ENCODE results near the gene AKAP12.
"Not testable (repeated sequence)": the region's sequence is repeated elsewhere in the genome, so short reads cannot be mapped to it uniquely, and the experiment has no call there.

AKAP12 gene

GRCh38 chr6:151349651-151350270 lies 110.0 kb downstream of the AKAP12 start:
- no peak for ATAC-seq

GRCh38 chr6:151350442-151351145 lies 110.8 kb downstream of the AKAP12 start:
- no peak for ATAC-seq

GRCh38 chr6:151351146-151351700 lies 111.5 kb downstream of the AKAP12 start:
- ATAC-seq = no peak

- no peak for ATAC-seq
Measured at GRCh38 chr6:151351731-151352130, 112.0 kb downstream of the AKAP12 start.

- no peak for ATAC-seq
Measured at GRCh38 chr6:151352410-151353396, 112.9 kb downstream of the AKAP12 start.

- ATAC-seq = no peak
Measured at GRCh38 chr6:151353795-151354194, 114.0 kb downstream of the AKAP12 start.

- ATAC-seq = not testable (repeated sequence)
Measured at GRCh38 chr6:151356983-151357382, 117.2 kb downstream of the AKAP12 start.

GRCh38 chr6:151357758-151358436 lies 118.1 kb downstream of the AKAP12 start:
- no peak for ATAC-seq

- ATAC-seq = no peak
Measured at GRCh38 chr6:151358475-151358874, 118.7 kb downstream of the AKAP12 start.

- ATAC-seq = no peak
Measured at GRCh38 chr6:151359486-151359885, 119.7 kb downstream of the AKAP12 start.

GRCh38 chr6:151365233-151365632 lies 125.5 kb downstream of the AKAP12 start:
- ATAC-seq = no peak

- ATAC-seq = no peak
Measured at GRCh38 chr6:151370509-151371078, 130.8 kb downstream of the AKAP12 start.

GRCh38 chr6:151372164-151372563 lies 132.4 kb downstream of the AKAP12 start:
- ATAC-seq = no peak

GRCh38 chr6:151374036-151374683 lies 134.4 kb downstream of the AKAP12 start:
- no peak for ATAC-seq

- no peak for ATAC-seq
Measured at GRCh38 chr6:151375833-151376232, 136.1 kb downstream of the AKAP12 start.

GRCh38 chr6:151376440-151376839 lies 136.7 kb downstream of the AKAP12 start:
- peak in 1 of 2 donors; percentile 21 for ATAC-seq

GRCh38 chr6:151377095-151377494 lies 137.3 kb downstream of the AKAP12 start:
- ATAC-seq = no peak

GRCh38 chr6:151379933-151380847 lies 140.4 kb downstream of the AKAP12 start:
- ATAC-seq = peak; percentile 75 to 85

GRCh38 chr6:151380848-151381205 lies 141.1 kb downstream of the AKAP12 start:
- ATAC-seq = no peak

- ATAC-seq = peak; percentile 33 to 57
Measured at GRCh38 chr6:151381722-151382121, 142.0 kb downstream of the AKAP12 start.

Measured in activated CD4-positive, CD25-positive, alpha-beta regulatory T cell treated with anti-CD3 and anti-CD28 coated beads, Interleukin-2, amount 50 U/mL, for 24 hours (primary cell).